ENCODE measurements around the gene UBXN2A. TPM values are rescaled to one million over a fixed set of nuclear protein-coding genes. Genes with fewer than 3 reads are reported as not detected.
"Not testable (repeated sequence)": the region's sequence is repeated elsewhere in the genome, so short reads cannot be mapped to it uniquely, and the experiment has no call there.

UBXN2A gene
- total RNA-seq, 2 donors from 2014 or later: 4.0 to 7.3 TPM

- no peaks in the 10 kb centered on the region for H3K9me3 ChIP-seq
- DNase-seq: no peak
- no peak overlapping the region for H3K27ac ChIP-seq
- intact Hi-C loops (cut with DNase I): no loop called here
- no peak for ATAC-seq
- WGBS, 2 donors: 59 to 70% methylated on average over 9 of the region's 9 CpGs
- TF ChIP-seq CTCF (IDR thresholded peaks at IDR 0.05) (no peak), POLR2A (IDR thresholded peaks at IDR 0.05) (no peak)
- H3K36me3 ChIP-seq (replicated peaks in 1 of 2; ENCODE audit: insufficient read depth in 1 of 2, low read depth in 2 of 2): no peaks in the 10 kb centered on the region
- no peak overlapping the region for H3K4me3 ChIP-seq
- H3K4me1 ChIP-seq: peaks cover 11% of the 10 kb centered on the region
- no peaks in the 10 kb centered on the region for H3K27me3 ChIP-seq
Observed at GRCh38 chr2:24012521-24013188, 72.4 kb downstream of the UBXN2A start.

- H3K27ac ChIP-seq; intact Hi-C loops (cut with DNase I); H3K27me3 ChIP-seq; H3K36me3 ChIP-seq (replicated peaks in 1 of 2; ENCODE audit: insufficient read depth in 1 of 2, low read depth in 2 of 2); H3K4me1 ChIP-seq; H3K4me3 ChIP-seq; DNase-seq; H3K9me3 ChIP-seq; ATAC-seq: not testable (repeated sequence)
- 82 to 85% methylated on average over 6 of the region's 6 CpGs for WGBS, 2 donors
Observed at GRCh38 chr2:24014902-24015301, 74.6 kb downstream of the UBXN2A start.

- intact Hi-C loops (cut with DNase I): no loop called here
- Histone ChIP-seq H3K4me1 (no peaks in the 10 kb centered on the region), H3K27me3 (no peaks in the 10 kb centered on the region), H3K9me3 (no peaks in the 10 kb centered on the region), H3K4me3 (no peak overlapping the region), H3K27ac (no peak overlapping the region), H3K36me3 (replicated peaks in 1 of 2; ENCODE audit: insufficient read depth in 1 of 2, low read depth in 2 of 2) (no peaks in the 10 kb centered on the region)
- ATAC-seq: no peak
- DNase-seq: no peak
- WGBS, 2 donors: 64 to 77% methylated on average over 6 to 11 of the region's 11 CpGs
- TF ChIP-seq CTCF (IDR thresholded peaks at IDR 0.05) (no peak), POLR2A (IDR thresholded peaks at IDR 0.05) (no peak)
Observed at GRCh38 chr2:24015562-24016375, 75.5 kb downstream of the UBXN2A start.

GRCh38 chr2:24016376-24016761, 76.1 kb downstream of the UBXN2A start:
- TF ChIP-seq CTCF (IDR thresholded peaks at IDR 0.05): no peak
- TF ChIP-seq POLR2A (IDR thresholded peaks at IDR 0.05): no peak
- 74 to 75% methylated on average over 5 to 9 of the region's 9 CpGs for WGBS, 2 donors
- no peak overlapping the region for H3K4me3 ChIP-seq
- no peaks in the 10 kb centered on the region for H3K36me3 ChIP-seq (replicated peaks in 1 of 2; ENCODE audit: insufficient read depth in 1 of 2, low read depth in 2 of 2)
- ATAC-seq (no peak), DNase-seq (no peak)
- H3K9me3 ChIP-seq: no peaks in the 10 kb centered on the region
- no peak overlapping the region for H3K27ac ChIP-seq
- no peaks in the 10 kb centered on the region for H3K27me3 ChIP-seq
- no peaks in the 10 kb centered on the region for H3K4me1 ChIP-seq
- intact Hi-C loops (cut with DNase I): no loop called here

GRCh38 chr2:24016853-24017703, 76.8 kb downstream of the UBXN2A start:
- DNase-seq (no peak), ATAC-seq (no peak)
- 88 to 92% methylated on average over 14 to 34 of the region's 35 CpGs for WGBS, 2 donors

More at GRCh38 chr2:24016853-24017703, 76.8 kb downstream of the UBXN2A start:
- Histone ChIP-seq H3K4me3 (no peak overlapping the region), H3K36me3 (replicated peaks in 1 of 2; ENCODE audit: insufficient read depth in 1 of 2, low read depth in 2 of 2) (no peaks in the 10 kb centered on the region), H3K4me1 (no peaks in the 10 kb centered on the region), H3K9me3 (no peaks in the 10 kb centered on the region), H3K27ac (no peak overlapping the region), H3K27me3 (no peaks in the 10 kb centered on the region)
- intact Hi-C loops (cut with DNase I): no loop called here
- TF ChIP-seq POLR2A (IDR thresholded peaks at IDR 0.05) (no peak), CTCF (IDR thresholded peaks at IDR 0.05) (no peak)

Measured in body of pancreas (tissue), 4 donors.